ENCODE results near the gene MBD2.
"Not testable (repeated sequence)": the region's sequence is repeated elsewhere in the genome, so short reads cannot be mapped to it uniquely, and the experiment has no call there.

Gene MBD2

DNA sequence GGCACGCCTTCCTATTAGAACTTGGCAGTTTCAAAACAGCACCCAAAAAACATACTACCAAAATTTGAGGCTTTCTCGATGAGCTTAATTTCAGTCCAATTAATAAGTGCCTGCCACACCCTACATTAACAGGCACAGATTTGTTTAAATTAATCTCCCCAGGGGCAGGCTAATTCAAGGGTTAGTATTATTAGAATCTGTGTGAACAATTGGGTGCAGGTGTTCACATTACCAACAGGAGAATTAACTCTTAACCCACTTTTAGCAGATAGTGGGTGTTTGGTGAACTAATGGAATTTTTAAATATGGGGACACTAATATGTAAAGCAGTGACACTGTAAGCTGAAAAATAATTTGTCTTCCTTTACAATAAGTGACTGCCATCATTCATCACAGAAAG lies 4.1 kb downstream of the MBD2 start:
- Histone ChIP-seq H3K4me3 (ENCODE audit: low read depth, low read length) (no peak overlapping the region), H3K4ac (ENCODE audit: low read depth, low read length) (peak overlapping the region; percentile 58), H4K8ac (ENCODE audit: low read depth, low read length) (no peak overlapping the region), H3K79me1 (ENCODE audit: low read length) (peaks cover 2% of the 10 kb centered on the region), H3K27ac (ENCODE audit: low read depth, low read length) (no peak overlapping the region), H2BK12ac (ENCODE audit: low read length) (no peak overlapping the region), H2BK5ac (ENCODE audit: low read depth, low read length, poor library complexity) (no peak overlapping the region), H3K14ac (ENCODE audit: low read length) (no peak overlapping the region), H3K27me3 (ENCODE audit: insufficient read depth, low read length) (no peaks in the 10 kb centered on the region), H2AK5ac (ENCODE audit: low read length) (no peak overlapping the region), H3K4me1 (ENCODE audit: control insufficient read depth in 1 of 2, insufficient read depth in 2 of 2, low read length in 2 of 2) (peaks cover 0 to 7% of the 10 kb centered on the region in 2 experiments), H3K4me2 (ENCODE audit: low read length) (no peak overlapping the region), H3K79me2 (ENCODE audit: control insufficient read depth, insufficient read depth, low read length, poor library complexity) (peaks cover 10% of the 10 kb centered on the region), H2AFZ (ENCODE audit: insufficient read depth, low read length, poor library complexity) (no peak overlapping the region), H3K18ac (ENCODE audit: low read length) (no peak overlapping the region), H3K23ac (ENCODE audit: low read length) (no peak overlapping the region), H3K9ac (ENCODE audit: low read length) (no peak overlapping the region), H3K9me3 (ENCODE audit: insufficient read depth, low read depth, low read length) (no peaks in the 10 kb centered on the region), H4K12ac (ENCODE audit: low read depth, low read length) (no peak overlapping the region), H2BK120ac (ENCODE audit: insufficient read depth, low read length, poor library complexity) (no peak overlapping the region), H4K91ac (ENCODE audit: low read depth, low read length) (no peak overlapping the region), H3K36me3 (ENCODE audit: control insufficient read depth in 1 of 2, insufficient read depth in 2 of 2, low read length in 2 of 2) (peaks cover 3% of the 10 kb centered on the region in 2 experiments)
- DNase-seq = no peak
- WGBS (ENCODE audit: extremely low coverage, insufficient coverage, insufficient read length) = no CpG with 5 or more reads among the region's 2 CpGs

- Histone ChIP-seq H3K79me2 (ENCODE audit: control insufficient read depth, insufficient read depth, low read length, poor library complexity) (peaks cover 12% of the 10 kb centered on the region), H3K4ac (ENCODE audit: low read depth, low read length) (peak overlapping the region; percentile 9)
- DNase-seq; H2BK5ac ChIP-seq (ENCODE audit: low read depth, low read length, poor library complexity); H3K4me2 ChIP-seq (ENCODE audit: low read length); H4K8ac ChIP-seq (ENCODE audit: low read depth, low read length); H3K36me3 ChIP-seq (ENCODE audit: control insufficient read depth in 1 of 2, insufficient read depth in 2 of 2, low read length in 2 of 2); H2BK120ac ChIP-seq (ENCODE audit: insufficient read depth, low read length, poor library complexity); H4K12ac ChIP-seq (ENCODE audit: low read depth, low read length); H3K9ac ChIP-seq (ENCODE audit: low read length); H2BK12ac ChIP-seq (ENCODE audit: low read length); H3K27me3 ChIP-seq (ENCODE audit: insufficient read depth, low read length); H3K23ac ChIP-seq (ENCODE audit: low read length); H3K14ac ChIP-seq (ENCODE audit: low read length); H3K4me3 ChIP-seq (ENCODE audit: low read depth, low read length); H3K79me1 ChIP-seq (ENCODE audit: low read length); H2AFZ ChIP-seq (ENCODE audit: insufficient read depth, low read length, poor library complexity); H3K9me3 ChIP-seq (ENCODE audit: insufficient read depth, low read depth, low read length); H3K27ac ChIP-seq (ENCODE audit: low read depth, low read length); H2AK5ac ChIP-seq (ENCODE audit: low read length); H3K4me1 ChIP-seq (ENCODE audit: control insufficient read depth in 1 of 2, insufficient read depth in 2 of 2, low read length in 2 of 2); H4K91ac ChIP-seq (ENCODE audit: low read depth, low read length); H3K18ac ChIP-seq (ENCODE audit: low read length): not testable (repeated sequence)
- no CpG with 5 or more reads among the region's 6 CpGs for WGBS (ENCODE audit: extremely low coverage, insufficient coverage, insufficient read length)
Measured at GRCh38 chr18:54218803-54219202, 5.7 kb downstream of the MBD2 start.

GRCh38 chr18:54218299-54218698 lies 6.2 kb downstream of the MBD2 start:
- no CpG with 5 or more reads among the region's 2 CpGs for WGBS (ENCODE audit: extremely low coverage, insufficient coverage, insufficient read length)
- no peak overlapping the region for H2AFZ ChIP-seq (ENCODE audit: insufficient read depth, low read length, poor library complexity)

DNA sequence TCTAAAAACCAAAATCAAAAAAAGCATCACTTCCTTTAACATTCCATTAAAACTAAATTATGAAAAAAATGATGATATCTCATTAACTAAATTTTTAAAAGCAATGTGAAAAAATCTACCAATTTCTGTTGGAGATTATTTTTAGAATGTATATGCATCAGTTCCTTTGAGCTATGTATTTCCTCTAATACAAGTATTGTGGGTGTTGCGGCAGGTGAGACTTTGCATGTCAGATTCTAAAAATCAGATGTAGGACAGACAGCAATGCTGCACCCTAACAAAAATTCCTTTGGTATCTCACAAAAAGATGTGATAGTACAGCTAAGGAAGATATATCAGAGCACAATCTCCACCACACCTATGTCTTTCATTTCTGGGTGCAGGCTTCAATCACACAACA lies 6.8 kb downstream of the MBD2 start:
- no peak overlapping the region for H2AFZ ChIP-seq (ENCODE audit: insufficient read depth, low read length, poor library complexity)
- no peaks in the 10 kb centered on the region for H3K79me1 ChIP-seq (ENCODE audit: low read length)
- H4K8ac ChIP-seq (ENCODE audit: low read depth, low read length) = no peak overlapping the region
- no peak overlapping the region for H3K14ac ChIP-seq (ENCODE audit: low read length)
- no CpG with 5 or more reads among the region's 1 CpG for WGBS (ENCODE audit: extremely low coverage, insufficient coverage, insufficient read length)
- no peak overlapping the region for H3K4me2 ChIP-seq (ENCODE audit: low read length)
- no peak for DNase-seq
- peaks cover 0 to 3% of the 10 kb centered on the region in 2 experiments for H3K4me1 ChIP-seq (ENCODE audit: control insufficient read depth in 1 of 2, insufficient read depth in 2 of 2, low read length in 2 of 2)
- no peak overlapping the region for H4K91ac ChIP-seq (ENCODE audit: low read depth, low read length)
- no peak overlapping the region for H3K27ac ChIP-seq (ENCODE audit: low read depth, low read length)
- no peak overlapping the region for H2BK12ac ChIP-seq (ENCODE audit: low read length)
- H3K18ac ChIP-seq (ENCODE audit: low read length) = no peak overlapping the region
- no peak overlapping the region for H2BK120ac ChIP-seq (ENCODE audit: insufficient read depth, low read length, poor library complexity)
- H3K79me2 ChIP-seq (ENCODE audit: control insufficient read depth, insufficient read depth, low read length, poor library complexity) = peaks cover 8% of the 10 kb centered on the region
- H3K23ac ChIP-seq (ENCODE audit: low read length) = no peak overlapping the region
- no peak overlapping the region for H2AK5ac ChIP-seq (ENCODE audit: low read length)
- no peaks in the 10 kb centered on the region for H3K9me3 ChIP-seq (ENCODE audit: insufficient read depth, low read depth, low read length)
- H3K4me3 ChIP-seq (ENCODE audit: low read depth, low read length) = no peak overlapping the region
- no peak overlapping the region for H3K9ac ChIP-seq (ENCODE audit: low read length)
- H2BK5ac ChIP-seq (ENCODE audit: low read depth, low read length, poor library complexity) = no peak overlapping the region
- H4K12ac ChIP-seq (ENCODE audit: low read depth, low read length) = no peak overlapping the region
- H3K27me3 ChIP-seq (ENCODE audit: insufficient read depth, low read length) = no peaks in the 10 kb centered on the region
- peaks cover 3% of the 10 kb centered on the region in 2 experiments for H3K36me3 ChIP-seq (ENCODE audit: control insufficient read depth in 1 of 2, insufficient read depth in 2 of 2, low read length in 2 of 2)
- no peak overlapping the region for H3K4ac ChIP-seq (ENCODE audit: low read depth, low read length)

More at GRCh38 chr18:54218299-54218698, 6.2 kb downstream of the MBD2 start:
- no peak overlapping the region for H2BK120ac ChIP-seq (ENCODE audit: insufficient read depth, low read length, poor library complexity)
- peaks cover 0 to 6% of the 10 kb centered on the region in 2 experiments for H3K4me1 ChIP-seq (ENCODE audit: control insufficient read depth in 1 of 2, insufficient read depth in 2 of 2, low read length in 2 of 2)
- no peak overlapping the region for H3K9ac ChIP-seq (ENCODE audit: low read length)
- H3K27me3 ChIP-seq (ENCODE audit: insufficient read depth, low read length) = no peaks in the 10 kb centered on the region
- H3K14ac ChIP-seq (ENCODE audit: low read length) = no peak overlapping the region
- H3K4me2 ChIP-seq (ENCODE audit: low read length) = no peak overlapping the region
- H4K12ac ChIP-seq (ENCODE audit: low read depth, low read length) = no peak overlapping the region
- H3K79me2 ChIP-seq (ENCODE audit: control insufficient read depth, insufficient read depth, low read length, poor library complexity) = peaks cover 8% of the 10 kb centered on the region
- H2AK5ac ChIP-seq (ENCODE audit: low read length) = no peak overlapping the region
- no peak overlapping the region for H2BK5ac ChIP-seq (ENCODE audit: low read depth, low read length, poor library complexity)
- peaks cover 3% of the 10 kb centered on the region in 2 experiments for H3K36me3 ChIP-seq (ENCODE audit: control insufficient read depth in 1 of 2, insufficient read depth in 2 of 2, low read length in 2 of 2)
- H3K4ac ChIP-seq (ENCODE audit: low read depth, low read length) = peak overlapping the region; percentile 9
- no peak overlapping the region for H3K27ac ChIP-seq (ENCODE audit: low read depth, low read length)
- H2BK12ac ChIP-seq (ENCODE audit: low read length) = no peak overlapping the region
- no peak overlapping the region for H3K18ac ChIP-seq (ENCODE audit: low read length)
- DNase-seq = no peak
- no peak overlapping the region for H3K23ac ChIP-seq (ENCODE audit: low read length)
- no peaks in the 10 kb centered on the region for H3K9me3 ChIP-seq (ENCODE audit: insufficient read depth, low read depth, low read length)
- no peaks in the 10 kb centered on the region for H3K79me1 ChIP-seq (ENCODE audit: low read length)
- H4K8ac ChIP-seq (ENCODE audit: low read depth, low read length) = no peak overlapping the region
- no peak overlapping the region for H3K4me3 ChIP-seq (ENCODE audit: low read depth, low read length)
- H4K91ac ChIP-seq (ENCODE audit: low read depth, low read length) = no peak overlapping the region

All from trophoblast cell (in vitro differentiated cells and primary cell).